Cardiac muscle cell (in vitro differentiated cells and primary cell): ENCODE data around the gene BCL6. TPM values are rescaled to one million over a fixed set of nuclear protein-coding genes. Genes with fewer than 3 reads are reported as not detected.
A peak's percentile ranks its signal among the peaks of the same experiment; 100 is the strongest.
"Not testable (repeated sequence)": the region's sequence is repeated elsewhere in the genome, so short reads cannot be mapped to it uniquely, and the experiment has no call there.

Experiments
- DNase-seq, 2 donors: peaks; one replicate each; pipeline versions ENCODE4 v3.0.0 to v3.0.0-alpha.2; 2010 to 2017; ENCODE audit warnings: low read depth in 1 of 2, low spot score in 1 of 2
- H3K27ac ChIP-seq: fragments of 200-600 bp; sonication (generic); 2 replicates; pipeline ENCODE4 v1.5.1; 2016
- H3K27me3 ChIP-seq: fragments of 200-600 bp; sonication (generic); 2 replicates; pipeline ENCODE4 v1.6.0; 2016; ENCODE audit warnings: control low read depth
- H3K36me3 ChIP-seq: fragments of 200-600 bp; sonication (generic); 2 replicates; pipeline ENCODE4 v1.5.1; 2016; ENCODE audit warnings: control low read depth
- H3K4me1 ChIP-seq: fragments of 200-600 bp; sonication (generic); 2 replicates; pipeline ENCODE4 v1.8.1; 2017; ENCODE audit warnings: low read depth, mild to moderate bottlenecking, mixed run types
- H3K4me3 ChIP-seq: fragments of 200-600 bp; sonication (generic); 2 replicates; pipeline ENCODE4 v1.5.1; 2016; ENCODE audit warnings: mild to moderate bottlenecking
- H3K9me3 ChIP-seq: fragments of 200-600 bp; sonication (generic); 2 replicates; pipeline ENCODE4 v1.5.1; 2017; ENCODE audit warnings: low read depth, mild to moderate bottlenecking, control low read depth
- polyA plus RNA-seq: library from polyadenylated mRNA; unstranded; fragments of >200 nt; fragmentation: Nextera tagmentation; extraction: Ambion mirVana; gene quantifications from 2 replicates; pipeline ENCODE4 v1.2.1, GENCODE V29; 2016
- total RNA-seq: library from RNA; depleted of rRNA; stranded (reverse); fragments of >200 nt; gene quantifications from 2 replicates; pipeline ENCODE4 v1.2.3, GENCODE V29; 2016
- TF ChIP-seq, protein P1 (sequence below): IDR thresholded peaks from 2 replicates; pipeline ENCODE4 v1.5.1; 2012; ENCODE audit warnings: low read depth, mild to moderate bottlenecking, low read length

BCL6 gene
- total and polyA plus RNA-seq, 2 experiments from 2014 or later, result 4.9 to 12.7 TPM

DNA sequence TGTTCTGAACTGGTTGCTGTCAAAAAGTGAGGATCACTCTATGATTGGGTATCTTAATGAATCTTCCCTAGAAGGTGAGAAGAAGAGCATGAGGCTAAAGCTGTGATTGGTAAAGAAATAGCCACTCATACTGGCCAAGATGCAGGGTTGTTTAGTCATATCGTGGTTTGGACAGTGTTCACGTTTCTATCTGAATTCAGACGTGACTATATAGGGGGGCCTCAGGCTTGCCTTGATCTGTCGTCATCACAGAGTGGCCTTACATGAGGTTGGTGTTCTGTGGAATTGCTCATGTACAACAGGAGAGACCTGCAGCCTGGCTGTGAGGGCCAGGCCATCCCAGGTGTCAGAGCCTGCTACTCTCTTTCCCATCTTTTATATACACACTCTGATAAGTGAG, 55.3 kb downstream of the BCL6 start:
- TF ChIP-seq, protein P1, sequence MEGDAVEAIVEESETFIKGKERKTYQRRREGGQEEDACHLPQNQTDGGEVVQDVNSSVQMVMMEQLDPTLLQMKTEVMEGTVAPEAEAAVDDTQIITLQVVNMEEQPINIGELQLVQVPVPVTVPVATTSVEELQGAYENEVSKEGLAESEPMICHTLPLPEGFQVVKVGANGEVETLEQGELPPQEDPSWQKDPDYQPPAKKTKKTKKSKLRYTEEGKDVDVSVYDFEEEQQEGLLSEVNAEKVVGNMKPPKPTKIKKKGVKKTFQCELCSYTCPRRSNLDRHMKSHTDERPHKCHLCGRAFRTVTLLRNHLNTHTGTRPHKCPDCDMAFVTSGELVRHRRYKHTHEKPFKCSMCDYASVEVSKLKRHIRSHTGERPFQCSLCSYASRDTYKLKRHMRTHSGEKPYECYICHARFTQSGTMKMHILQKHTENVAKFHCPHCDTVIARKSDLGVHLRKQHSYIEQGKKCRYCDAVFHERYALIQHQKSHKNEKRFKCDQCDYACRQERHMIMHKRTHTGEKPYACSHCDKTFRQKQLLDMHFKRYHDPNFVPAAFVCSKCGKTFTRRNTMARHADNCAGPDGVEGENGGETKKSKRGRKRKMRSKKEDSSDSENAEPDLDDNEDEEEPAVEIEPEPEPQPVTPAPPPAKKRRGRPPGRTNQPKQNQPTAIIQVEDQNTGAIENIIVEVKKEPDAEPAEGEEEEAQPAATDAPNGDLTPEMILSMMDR, result no peak
- H3K4me1 ChIP-seq, result no peaks in the 10 kb centered on the region
- no peaks in the 10 kb centered on the region for H3K36me3 ChIP-seq
- H3K27ac ChIP-seq, result no peak overlapping the region
- no peak overlapping the region for H3K4me3 ChIP-seq
- H3K9me3 ChIP-seq, result no peaks in the 10 kb centered on the region
- peaks cover 4% of the 10 kb centered on the region for H3K27me3 ChIP-seq
- DNase-seq, result peak in 1 of 2 donors; percentile 68

DNA sequence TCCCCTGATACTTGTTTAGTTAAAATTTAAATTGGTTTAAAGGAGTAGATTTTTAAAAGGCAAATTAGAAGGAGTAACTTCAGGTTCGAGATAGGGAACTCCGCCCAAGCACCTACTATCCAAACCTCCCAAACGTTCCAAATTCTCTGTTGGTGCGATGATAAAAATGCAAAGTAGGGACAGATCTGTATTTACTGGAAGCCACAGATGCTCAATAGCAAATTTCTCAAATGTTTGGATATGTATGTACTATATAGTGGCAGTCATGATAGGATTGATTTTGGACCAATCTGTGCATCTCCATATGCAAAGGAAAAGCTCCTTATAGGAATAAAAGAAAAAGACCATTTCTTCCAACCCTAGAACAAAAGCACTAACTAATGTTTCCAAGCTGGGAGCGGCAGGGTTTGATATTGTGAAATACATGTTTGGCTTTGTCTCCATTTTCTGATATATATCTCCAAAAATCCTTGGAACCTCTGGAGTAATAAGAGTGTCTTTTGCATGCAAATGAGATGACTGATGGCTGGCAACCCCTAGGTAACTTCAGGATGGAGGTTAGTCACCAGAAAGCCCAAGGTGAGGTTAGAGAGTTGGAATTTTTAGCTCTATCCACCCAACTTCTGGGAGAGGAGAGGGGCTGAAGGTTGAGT, 58.5 kb downstream of the BCL6 start:
- Histone ChIP-seq H3K36me3 (no peaks in the 10 kb centered on the region), H3K27ac (no peak overlapping the region), H3K4me1 (no peaks in the 10 kb centered on the region), H3K27me3 (no peaks in the 10 kb centered on the region), H3K4me3 (no peak overlapping the region), H3K9me3 (no peaks in the 10 kb centered on the region)
- TF ChIP-seq, protein P1, result no peak
- DNase-seq, result no peak

DNA sequence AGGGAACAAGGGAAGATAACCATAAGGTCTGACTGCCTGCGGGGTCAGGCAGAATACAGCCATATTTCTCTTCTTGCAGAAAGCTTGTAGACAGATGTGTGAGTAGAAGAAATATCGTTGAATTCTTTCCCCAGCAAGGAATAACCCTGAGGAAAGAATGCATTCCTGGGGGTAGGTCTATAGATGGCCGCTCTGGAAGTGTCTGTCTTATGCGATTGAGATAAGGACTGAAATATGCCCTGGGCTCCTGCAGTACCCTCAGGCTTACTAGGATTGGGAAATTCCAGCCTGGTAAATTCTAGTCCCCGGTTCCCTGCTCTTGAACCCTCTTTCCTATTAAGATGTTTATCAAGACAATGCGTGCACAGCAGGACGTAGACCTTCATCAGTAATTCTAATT, 59.3 kb downstream of the BCL6 start:
- Histone ChIP-seq H3K9me3 (no peaks in the 10 kb centered on the region), H3K4me3 (no peak overlapping the region), H3K27me3 (no peaks in the 10 kb centered on the region), H3K27ac (no peak overlapping the region), H3K4me1 (no peaks in the 10 kb centered on the region), H3K36me3 (no peaks in the 10 kb centered on the region)
- TF ChIP-seq, protein P1, result no peak
- DNase-seq, result no peak

DNA sequence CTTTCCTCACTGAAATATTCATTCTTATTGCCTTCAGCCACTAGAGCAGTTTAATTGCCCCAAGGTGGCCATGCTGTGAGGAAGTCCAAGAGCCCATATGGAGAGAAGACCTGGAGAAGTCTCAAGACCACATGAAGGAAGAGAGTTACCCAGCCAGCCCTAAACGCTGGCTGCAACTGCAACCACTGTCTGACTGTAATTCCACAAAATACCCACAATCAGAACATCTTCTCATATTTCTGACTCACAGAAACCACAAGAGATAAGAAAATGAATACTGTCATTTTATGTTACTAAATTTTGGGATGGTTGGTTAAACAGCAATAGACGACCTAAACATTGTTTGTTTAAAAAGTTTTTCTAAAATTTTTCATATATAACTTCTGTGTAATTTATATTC, 60.4 kb downstream of the BCL6 start:
- Histone ChIP-seq H3K27ac (no peak overlapping the region), H3K4me3 (no peak overlapping the region), H3K27me3 (no peaks in the 10 kb centered on the region), H3K36me3 (no peaks in the 10 kb centered on the region), H3K4me1 (no peaks in the 10 kb centered on the region), H3K9me3 (no peaks in the 10 kb centered on the region)
- TF ChIP-seq, protein P1, result no peak
- DNase-seq, result peak in 1 of 2 donors; percentile 62

DNA sequence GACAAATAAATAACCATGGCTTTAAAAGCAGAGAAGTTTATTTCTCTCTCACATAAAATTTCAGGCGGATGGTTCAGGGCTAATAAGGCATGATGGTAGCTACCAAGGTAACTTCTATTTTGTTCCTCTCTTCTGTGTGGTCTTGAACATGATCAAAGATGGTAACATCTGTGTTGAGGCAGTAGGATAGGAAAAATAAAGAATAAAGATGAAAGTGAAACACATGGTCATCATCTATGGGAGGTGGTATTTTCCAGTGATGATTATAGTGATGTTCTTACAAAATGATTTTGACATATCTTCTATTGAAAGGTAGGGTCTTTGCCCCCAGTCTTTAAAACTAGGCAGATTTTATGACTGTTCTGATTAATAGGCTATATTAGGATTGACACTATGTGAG, 60.8 kb downstream of the BCL6 start:
- no peaks in the 10 kb centered on the region for H3K9me3 ChIP-seq
- H3K36me3 ChIP-seq, result no peaks in the 10 kb centered on the region
- no peak overlapping the region for H3K27ac ChIP-seq
- no peaks in the 10 kb centered on the region for H3K27me3 ChIP-seq
- TF ChIP-seq, protein P1, result no peak
- peaks cover under 1% of the 10 kb centered on the region for H3K4me1 ChIP-seq
- no peak overlapping the region for H3K4me3 ChIP-seq
- DNase-seq, result no peak

DNA sequence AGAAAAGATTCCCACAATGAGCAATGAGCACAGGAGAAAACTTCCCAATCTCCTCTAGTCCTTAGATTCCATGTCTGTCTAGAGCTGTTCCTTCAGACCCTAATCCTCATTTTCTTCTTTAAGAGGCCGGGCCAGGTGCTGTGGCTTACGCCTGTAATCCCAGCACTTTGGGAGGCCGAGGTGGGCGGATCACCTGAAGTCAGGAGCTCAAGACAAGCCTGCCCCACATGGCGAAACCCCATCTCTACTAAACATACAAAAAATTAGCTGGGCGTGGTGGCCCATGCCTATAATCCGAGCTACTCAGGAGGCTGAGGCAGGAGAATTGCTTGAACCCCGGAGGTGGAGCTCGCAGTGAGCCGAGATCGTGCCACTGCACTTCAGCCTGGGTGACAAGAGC, 63.5 kb downstream of the BCL6 start:
- not testable (repeated sequence) for H3K36me3 ChIP-seq, H3K4me1 ChIP-seq, H3K9me3 ChIP-seq, H3K27ac ChIP-seq, H3K4me3 ChIP-seq, DNase-seq, H3K27me3 ChIP-seq
